ENCODE data around the gene TOX2. TPM values are rescaled to one million over a fixed set of nuclear protein-coding genes. Genes with fewer than 3 reads are reported as not detected.

Gene TOX2
- total RNA-seq, 1 experiment from 2014 or later = 1.8 TPM

GRCh38 chr20:44056010-44056698 lies 141.5 kb downstream of the TOX2 start:
- DNase-seq (peak; percentile 78), ATAC-seq (peak; percentile 99)
- Histone ChIP-seq H3K79me2 (ENCODE audit: low read length) (no peaks in the 10 kb centered on the region), H3K36me3 (ENCODE audit: low read depth, low read length) (no peaks in the 10 kb centered on the region), H3K4me2 (ENCODE audit: low read length) (no peak overlapping the region), H3F3A (ENCODE audit: low read length, unreplicated experiment) (no peaks in the 10 kb centered on the region), H3K9me2 (replicated peaks; ENCODE audit: low read length) (no peaks in the 10 kb centered on the region), H3K4me1 (ENCODE audit: insufficient read depth, low read length) (no peaks in the 10 kb centered on the region), H3K9ac (ENCODE audit: low read length) (no peak overlapping the region), H3K9me3 (ENCODE audit: low read length) (no peaks in the 10 kb centered on the region), H2AFZ (ENCODE audit: low read length) (no peak overlapping the region), H3K4me3 (ENCODE audit: low read length) (no peak overlapping the region), H3K27ac (ENCODE audit: low read length) (no peak overlapping the region), H4K20me1 (ENCODE audit: low read length) (no peaks in the 10 kb centered on the region), H3K27me3 (ENCODE audit: low read length) (no peaks in the 10 kb centered on the region)
- no TSS peak for BruUV-seq (replicated peaks)
- intact Hi-C loops (cut with micrococcal nuclease) = loop anchor here (1.0 kb wide), 3 partner anchors 24 to 212 kb away; no protein-coding TSS in a partner anchor
- no peak for TF ChIP-seq EZH2 (IDR thresholded peaks at IDR 0.05; ENCODE audit: low read length, unreplicated experiment)
- TF ChIP-seq CTCF (conservative IDR thresholded peaks at IDR 0.05; ENCODE audit: low read depth, low read length) = peak; percentile 87
- no peak for TF ChIP-seq EZH2phosphoT487 (IDR thresholded peaks at IDR 0.05; ENCODE audit: borderline replicate concordance, low read length)
- ChIA-PET CTCF (interaction anchor here (1.0 kb wide), 1 partner anchor 24 kb away, joined by 5 read pairs; no protein-coding TSS in a partner anchor), POLR2A (ENCODE audit: unreplicated experiment) (no interaction called here)

- ChIA-PET CTCF (no interaction called here), POLR2A (ENCODE audit: unreplicated experiment) (no interaction called here)
- no TSS peak for BruUV-seq (replicated peaks)
- Histone ChIP-seq H2AFZ (ENCODE audit: low read length) (no peak overlapping the region), H3K4me2 (ENCODE audit: low read length) (no peak overlapping the region), H3K27ac (ENCODE audit: low read length) (no peak overlapping the region), H3K4me1 (ENCODE audit: insufficient read depth, low read length) (no peaks in the 10 kb centered on the region), H3K9ac (ENCODE audit: low read length) (no peak overlapping the region), H3K9me2 (replicated peaks; ENCODE audit: low read length) (no peaks in the 10 kb centered on the region), H3K27me3 (ENCODE audit: low read length) (no peaks in the 10 kb centered on the region), H3K9me3 (ENCODE audit: low read length) (no peaks in the 10 kb centered on the region), H4K20me1 (ENCODE audit: low read length) (no peaks in the 10 kb centered on the region), H3K4me3 (ENCODE audit: low read length) (no peak overlapping the region), H3F3A (ENCODE audit: low read length, unreplicated experiment) (no peaks in the 10 kb centered on the region), H3K36me3 (ENCODE audit: low read depth, low read length) (no peaks in the 10 kb centered on the region), H3K79me2 (ENCODE audit: low read length) (no peaks in the 10 kb centered on the region)
- intact Hi-C loops (cut with micrococcal nuclease) = no loop called here
- TF ChIP-seq CTCF (conservative IDR thresholded peaks at IDR 0.05; ENCODE audit: low read depth, low read length) (no peak), EZH2 (IDR thresholded peaks at IDR 0.05; ENCODE audit: low read length, unreplicated experiment) (no peak), EZH2phosphoT487 (IDR thresholded peaks at IDR 0.05; ENCODE audit: borderline replicate concordance, low read length) (no peak)
- no peak for DNase-seq
- ATAC-seq = no peak
Measured at GRCh38 chr20:44057698-44058675, 143.3 kb downstream of the TOX2 start.

Data from PC-3 (cell line).